ENCODE results near the gene ZNF394.

GRCh38 chr7:99525713-99526440 lies 25.8 kb upstream of the ZNF394 start:
- TF ChIP-seq CTCF (IDR thresholded peaks at IDR 0.05; ENCODE audit: low read depth, low read length, missing input control) (no peak), RAD21 (IDR thresholded peaks at IDR 0.05) (peak; percentile 52 to 66), YY1 (IDR thresholded peaks at IDR 0.05) (no peak)
